GM23248 (cell line): Measurements from ENCODE around the gene CCDC127. TPM values are rescaled to one million over a fixed set of nuclear protein-coding genes. Genes with fewer than 3 reads are reported as not detected.

Source experiments
- DNase-seq: peaks from one replicate; pipeline ENCODE4 v3.0.0-alpha.2; 2015
- H2AFZ ChIP-seq: fragments of 200-600 bp; sonication (generic); 2 replicates; pipeline ENCODE4 v1.6.1; 2016; ENCODE audit warnings: antibody characterized with exemption
- H3F3A ChIP-seq: fragments of 200-600 bp; sonication (generic); 2 replicates; pipeline ENCODE4 v1.6.1; 2016; ENCODE audit warnings: mild to moderate bottlenecking, antibody characterized with exemption, mixed run types; ENCODE audit not compliant: insufficient read depth
- H3K27ac ChIP-seq: fragments of 200-600 bp; sonication (generic); 2 replicates; pipeline ENCODE4 v1.5.1; 2016; ENCODE audit warnings: mild to moderate bottlenecking
- H3K27me3 ChIP-seq: fragments of 200-600 bp; sonication (generic); replicated peaks from 2 replicates; pipeline ENCODE4 v1.6.1; 2016; ENCODE audit warnings: mild to moderate bottlenecking; ENCODE audit not compliant: insufficient read depth
- H3K36me3 ChIP-seq: fragments of 200-600 bp; sonication (generic); 2 replicates; pipeline ENCODE4 v1.6.1; 2016; ENCODE audit warnings: low read depth, mild to moderate bottlenecking
- H3K4me1 ChIP-seq: fragments of 200-600 bp; sonication (generic); 2 replicates; pipeline ENCODE4 v1.6.1; 2016; ENCODE audit warnings: mild to moderate bottlenecking; ENCODE audit not compliant: insufficient read depth
- H3K4me2 ChIP-seq: fragments of 200-600 bp; sonication (generic); one replicate; pipeline ENCODE4 v1.6.1; 2016; ENCODE audit warnings: mild to moderate bottlenecking; ENCODE audit not compliant: unreplicated experiment
- H3K4me3 ChIP-seq: fragments of 200-600 bp; sonication (generic); 2 replicates; pipeline ENCODE4 v1.5.1; 2016; ENCODE audit warnings: mild to moderate bottlenecking
- H3K79me2 ChIP-seq: fragments of 200-600 bp; sonication (generic); 2 replicates; pipeline ENCODE4 v1.6.1; 2016; ENCODE audit warnings: mild to moderate bottlenecking; ENCODE audit not compliant: insufficient read depth
- H3K9ac ChIP-seq: fragments of 200-600 bp; sonication (generic); 2 replicates; pipeline ENCODE4 v1.6.1; 2016; ENCODE audit warnings: mild to moderate bottlenecking
- H3K9me2 ChIP-seq: fragments of 200-600 bp; sonication (generic); 2 replicates; pipeline ENCODE4 v1.6.1; 2016; ENCODE audit warnings: mixed run types, mild to moderate bottlenecking, moderate library complexity; ENCODE audit not compliant: insufficient read depth
- H3K9me3 ChIP-seq: fragments of 200-600 bp; sonication (generic); one replicate; pipeline ENCODE4 v1.6.1; 2017; ENCODE audit warnings: low read depth
- H4K20me1 ChIP-seq: fragments of 200-600 bp; sonication (generic); 2 replicates; pipeline ENCODE4 v1.6.0; 2016; ENCODE audit not compliant: insufficient read depth
- EZH2 ChIP-seq: fragments of 200-600 bp; sonication (generic); IDR thresholded peaks from 2 replicates; pipeline ENCODE4 v1.6.1; 2018; ENCODE audit warnings: antibody characterized with exemption, mild to moderate bottlenecking; ENCODE audit not compliant: insufficient read depth, poor library complexity, severe bottlenecking
- EZH2phosphoT487 ChIP-seq: fragments of 200-600 bp; sonication (generic); IDR thresholded peaks from 2 replicates; pipeline ENCODE4 v1.6.1; 2018; ENCODE audit warnings: antibody characterized with exemption, moderate library complexity, mild to moderate bottlenecking, low read depth; ENCODE audit not compliant: insufficient read depth
- WGBS, 2 experiments: methylation state at CpG; one replicate each; pipeline ENCODE4 v1.1.6; 2015 to 2017; ENCODE audit warnings: low lambda C conversion rate in 2 of 2, low coverage in 1 of 2; ENCODE audit errors: missing lambda C conversion rate in 2 of 2; 5-methylcytosine and 5-hydroxymethylcytosine counted together
- in situ Hi-C: fragments of 300-500 bp; cut with MboI; formaldehyde crosslinking; loops from 2 replicates; pipeline ENCODE4 v1.15.0; 2020
- polyA plus RNA-seq: library from polyadenylated mRNA; unstranded; fragments of >200 nt; fragmentation: Nextera tagmentation; extraction: Ambion mirVana; gene quantifications from 2 replicates; pipeline ENCODE4 v1.2.1, GENCODE V29; 2016
- total RNA-seq: library from RNA; depleted of rRNA; stranded (reverse); fragments of >200 nt; shearing (Covaris generic); gene quantifications from 2 replicates; pipeline ENCODE4 v1.2.3, GENCODE V29; 2014

CCDC127 gene
- total and polyA plus RNA-seq, 2 experiments from 2014 or later, result 6.3 to 11.3 TPM

GRCh38 chr5:213803-214395 is 4.1 kb downstream of the CCDC127 start:
- H3K4me1 ChIP-seq, result peaks cover 8% of the 10 kb centered on the region
- TF ChIP-seq EZH2 (no peak), EZH2phosphoT487 (no peak)
- DNase-seq, result no peak
- 91% methylated on average over 12 of the region's 12 CpGs for WGBS, 2 experiments
- no peaks in the 10 kb centered on the region for H3K36me3 ChIP-seq
- H2AFZ ChIP-seq, result no peak overlapping the region
- H3K4me2 ChIP-seq, result no peak overlapping the region
- H3K9ac ChIP-seq, result no peak overlapping the region
- no peak overlapping the region for H3K4me3 ChIP-seq
- in situ Hi-C loops, result no loop called here
- peaks cover 11% of the 10 kb centered on the region; the same call in 1 of the 2 replicates for H3F3A ChIP-seq
- no peaks in the 10 kb centered on the region for H3K9me2 ChIP-seq
- no peaks in the 10 kb centered on the region for H3K9me3 ChIP-seq
- peaks cover 51% of the 10 kb centered on the region for H3K79me2 ChIP-seq
- H3K27ac ChIP-seq, result no peak overlapping the region
- H4K20me1 ChIP-seq, result 0 out of 2 replicates have a peak, but pooled peaks cover 4% of the 10 kb centered on the region
- H3K27me3 ChIP-seq, result no peaks in the 10 kb centered on the region

DNA sequence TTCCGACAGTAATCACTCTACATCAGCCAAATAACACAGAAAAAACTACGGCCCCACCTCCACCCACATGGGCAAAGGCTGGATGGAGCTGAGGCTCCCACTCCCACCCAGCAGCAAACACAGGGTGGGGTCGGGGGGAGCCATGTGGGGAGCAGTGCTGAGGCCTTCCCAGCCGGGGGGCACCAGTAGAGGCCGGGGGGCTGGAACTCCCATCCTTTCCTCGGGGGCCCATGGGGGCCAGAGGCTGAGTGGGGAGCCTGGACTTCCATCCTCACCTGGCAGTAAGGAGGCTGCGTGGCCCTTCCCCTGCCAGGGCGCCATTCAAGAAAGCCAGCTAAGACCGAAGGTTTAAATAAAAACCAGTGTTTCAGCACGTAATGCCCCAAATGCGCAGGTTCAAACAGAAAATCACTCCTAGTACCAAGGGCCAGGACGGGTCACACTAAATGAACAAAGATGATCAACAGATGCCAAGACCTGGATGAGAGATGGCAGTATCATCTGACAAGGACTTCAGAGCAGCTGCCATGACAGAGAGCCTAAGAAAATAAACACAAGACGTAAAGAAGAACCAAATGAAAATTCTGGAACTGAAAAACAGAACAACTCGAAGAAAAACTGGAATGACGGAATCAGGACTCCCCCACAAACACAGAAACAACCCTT is 9.4 kb downstream of the CCDC127 start:
- Histone ChIP-seq H3F3A (no peaks in the 10 kb centered on the region), H4K20me1 (peaks cover 10% of the 10 kb centered on the region; the same call in 1 of the 2 replicates), H3K4me2 (no peak overlapping the region), H3K4me1 (no peaks in the 10 kb centered on the region), H3K79me2 (peaks cover 62% of the 10 kb centered on the region), H3K9me2 (no peaks in the 10 kb centered on the region), H3K27ac (no peak overlapping the region), H3K27me3 (no peaks in the 10 kb centered on the region), H3K36me3 (peaks cover 11% of the 10 kb centered on the region; the same call in 1 of the 2 replicates), H3K9me3 (no peaks in the 10 kb centered on the region), H2AFZ (no peak overlapping the region), H3K4me3 (no peak overlapping the region), H3K9ac (no peak overlapping the region)
- in situ Hi-C loops, result no loop called here
- no peak for DNase-seq
- TF ChIP-seq EZH2 (no peak), EZH2phosphoT487 (no peak)
- WGBS, 2 experiments, result 73 to 76% methylated on average over 15 of the region's 15 CpGs

GRCh38 chr5:207599-207998 is 10.4 kb downstream of the CCDC127 start:
- WGBS, 2 experiments, result 80 to 84% methylated on average over 13 to 14 of the region's 14 CpGs
- TF ChIP-seq EZH2 (no peak), EZH2phosphoT487 (no peak)
- Histone ChIP-seq H3K9me3 (no peaks in the 10 kb centered on the region), H3K27ac (no peak overlapping the region), H4K20me1 (peaks cover 10% of the 10 kb centered on the region; the same call in 1 of the 2 replicates), H3F3A (no peaks in the 10 kb centered on the region), H3K27me3 (no peaks in the 10 kb centered on the region), H2AFZ (no peak overlapping the region), H3K4me1 (no peaks in the 10 kb centered on the region), H3K4me2 (no peak overlapping the region), H3K36me3 (peaks cover 11% of the 10 kb centered on the region; the same call in 1 of the 2 replicates), H3K4me3 (no peak overlapping the region), H3K9ac (no peak overlapping the region), H3K79me2 (peaks cover 59% of the 10 kb centered on the region), H3K9me2 (no peaks in the 10 kb centered on the region)
- DNase-seq, result no peak
- in situ Hi-C loops, result no loop called here

- Histone ChIP-seq H3K36me3 (peaks cover 11% of the 10 kb centered on the region; the same call in 1 of the 2 replicates), H3K4me2 (no peak overlapping the region), H3K9ac (no peak overlapping the region), H4K20me1 (peaks cover 10% of the 10 kb centered on the region; the same call in 1 of the 2 replicates), H2AFZ (no peak overlapping the region), H3K27ac (no peak overlapping the region), H3K9me3 (no peaks in the 10 kb centered on the region), H3K4me3 (no peak overlapping the region), H3K9me2 (no peaks in the 10 kb centered on the region), H3K79me2 (peaks cover 59% of the 10 kb centered on the region), H3K27me3 (no peaks in the 10 kb centered on the region), H3K4me1 (no peaks in the 10 kb centered on the region), H3F3A (no peaks in the 10 kb centered on the region)
- no peak for TF ChIP-seq EZH2phosphoT487
- TF ChIP-seq EZH2, result no peak
- in situ Hi-C loops, result no loop called here
- 92 to 95% methylated on average over 8 of the region's 8 CpGs for WGBS, 2 experiments
- DNase-seq, result no peak
Observed at GRCh38 chr5:206927-207536, 10.9 kb downstream of the CCDC127 start.
